ENCODE results near the gene TWNK. TPM values are rescaled to one million over a fixed set of nuclear protein-coding genes. Genes with fewer than 3 reads are reported as not detected.

The TWNK gene
- total RNA-seq, 4 donors from 2014 or later: 5.5 to 7.7 (median 6.8) TPM

- H3K27ac ChIP-seq: no peak overlapping the region
- no peak for DNase-seq
- no peak for TF ChIP-seq POLR2A (IDR thresholded peaks at IDR 0.05)
- TF ChIP-seq CTCF (IDR thresholded peaks at IDR 0.05): no peak
- no peaks in the 10 kb centered on the region for H3K9me3 ChIP-seq
- H3K4me1 ChIP-seq: peaks cover 13% of the 10 kb centered on the region in 2 donors
- WGBS, 2 donors: 98 to 100% methylated on average over 3 of the region's 3 CpGs
- peaks cover 18 to 22% of the 10 kb centered on the region in 2 donors for H3K36me3 ChIP-seq
- H3K4me3 ChIP-seq (replicated peaks in 1 of 3): no peak overlapping the region
- no peaks in the 10 kb centered on the region for H3K27me3 ChIP-seq
- intact Hi-C loops (cut with DNase I): no loop called here
Measured at GRCh38 chr10:101040061-101040460, 52.7 kb downstream of the TWNK start.

GRCh38 chr10:101040851-101041250 lies 53.5 kb downstream of the TWNK start:
- H3K27me3 ChIP-seq: no peaks in the 10 kb centered on the region
- WGBS, 2 donors: 31 to 48% methylated on average over 2 of the region's 2 CpGs
- no peaks in the 10 kb centered on the region for H3K9me3 ChIP-seq
- intact Hi-C loops (cut with DNase I): no loop called here
- TF ChIP-seq CTCF (IDR thresholded peaks at IDR 0.05) (no peak), POLR2A (IDR thresholded peaks at IDR 0.05) (no peak)
- H3K4me3 ChIP-seq (replicated peaks in 1 of 3): no peak overlapping the region
- peaks cover 13% of the 10 kb centered on the region in 2 donors for H3K4me1 ChIP-seq
- no peak for DNase-seq
- H3K27ac ChIP-seq: no peak overlapping the region
- H3K36me3 ChIP-seq: peaks cover 18 to 22% of the 10 kb centered on the region in 2 donors

- intact Hi-C loops (cut with DNase I): no loop called here
- TF ChIP-seq CTCF (IDR thresholded peaks at IDR 0.05): peak; percentile 19 to 93 (median 80)
- TF ChIP-seq POLR2A (IDR thresholded peaks at IDR 0.05): no peak
- WGBS, 2 donors: 26% methylated on average over 6 of the region's 6 CpGs
- Histone ChIP-seq H3K4me3 (replicated peaks in 1 of 3) (no peak overlapping the region), H3K27me3 (no peaks in the 10 kb centered on the region), H3K36me3 (peaks cover 14 to 22% of the 10 kb centered on the region in 2 donors), H3K4me1 (peaks cover 13% of the 10 kb centered on the region in 2 donors), H3K9me3 (no peaks in the 10 kb centered on the region), H3K27ac (no peak overlapping the region)
- DNase-seq: peak; percentile 85 to 86
Measured at GRCh38 chr10:101041252-101041761, 54.0 kb downstream of the TWNK start.

GRCh38 chr10:101042118-101042517 lies 54.8 kb downstream of the TWNK start:
- DNase-seq: no peak
- WGBS, 2 donors: 74 to 88% methylated on average over 4 of the region's 4 CpGs
- Histone ChIP-seq H3K4me3 (replicated peaks in 1 of 3) (no peak overlapping the region), H3K36me3 (peaks cover 6 to 15% of the 10 kb centered on the region in 2 donors), H3K9me3 (no peaks in the 10 kb centered on the region), H3K27me3 (peaks cover 8% of the 10 kb centered on the region), H3K27ac (peak overlapping the region; percentile 85 to 96 (median 89)), H3K4me1 (peaks cover 13% of the 10 kb centered on the region in 2 donors)
- intact Hi-C loops (cut with DNase I): no loop called here
- TF ChIP-seq CTCF (IDR thresholded peaks at IDR 0.05): no peak
- TF ChIP-seq POLR2A (IDR thresholded peaks at IDR 0.05): no peak

GRCh38 chr10:101042667-101043362 lies 55.5 kb downstream of the TWNK start:
- Histone ChIP-seq H3K36me3 (peaks cover 0 to 9% of the 10 kb centered on the region in 2 donors), H3K9me3 (no peaks in the 10 kb centered on the region), H3K4me1 (peaks cover 13% of the 10 kb centered on the region in 2 donors), H3K4me3 (replicated peaks in 1 of 3) (peak overlapping the region in 2 of 3 donors; percentile 26 to 30), H3K27me3 (peaks cover 12% of the 10 kb centered on the region), H3K27ac (peak overlapping the region; percentile 85 to 96 (median 89))
- intact Hi-C loops (cut with DNase I): no loop called here
- DNase-seq: peak; percentile 99
- 1 to 3% methylated on average over 32 to 38 of the region's 40 CpGs for WGBS, 2 donors
- TF ChIP-seq POLR2A (IDR thresholded peaks at IDR 0.05): peak in 1 of 2 donors; percentile 63
- TF ChIP-seq CTCF (IDR thresholded peaks at IDR 0.05): no peak
